HepG2 (cell line): ENCODE results near the gene FCER1G. TPM values are rescaled to one million over a fixed set of nuclear protein-coding genes. Genes with fewer than 3 reads are reported as not detected.
A peak's percentile ranks its signal among the peaks of the same experiment; 100 is the strongest.

Experiments used
- ATAC-seq: fragments of 200-7000 bp; cut with Tn5 transposase; 3 replicates; pipeline ENCODE4 v1.9.1; 2020; ENCODE audit warnings: mild to moderate bottlenecking, moderate library complexity
- BruUV-seq: library from RNA; stranded (reverse); fragments of 400-500 nt; replicated peaks from 2 replicates; lab custom pipeline; 2021; lab: Mats Ljungman, UMichigan
- CTCF ChIA-PET: fragments of 300-600 bp; formaldehyde crosslinking; extraction: SDS; loops from one replicate; lab custom pipeline; 2021; ENCODE audit warnings: low total read pairs, inconsistent platforms, low intra/inter-chr PET ratio; lab: Yijun Ruan, JAX
- POLR2A ChIA-PET: fragments of 350-600 bp; sonication (Branson Sonifier 250); formaldehyde crosslinking; loops from one replicate; lab custom pipeline; 2020; ENCODE audit warnings: antibody characterized with exemption, inconsistent platforms; lab: Yijun Ruan, JAX
- DNase-seq: peaks from one replicate; pipeline ENCODE4 v3.0.0-alpha.2; 2015; ENCODE audit warnings: low spot score
- FAIRE-seq: peaks from 3 replicates; lab custom pipeline; 2011; peaks lifted over from hg19 to GRCh38; lab: Jason Lieb, UNC
- H2AFZ ChIP-seq: one replicate; pipeline ENCODE4 v1.6.1; 2011; ENCODE audit warnings: low read length, inconsistent platforms
- H3K27ac ChIP-seq: fragments of 300-600 bp; 3 replicates; pipeline ENCODE4 v1.8.0; 2011; ENCODE audit warnings: mixed run types, mild to moderate bottlenecking, mixed read lengths, low read length, inconsistent platforms; ENCODE audit not compliant: insufficient read depth; ENCODE audit errors: extremely low read length
- H3K27me3 ChIP-seq, 2 experiments: fragments of 200-600 bp in 1 of 2; 2 replicates in 1 of 2; 3 replicates in 1 of 2; pipeline versions ENCODE4 v1.6.0 to v1.8.0; 2011; ENCODE audit warnings: low read length in 2 of 2, mild to moderate bottlenecking in 2 of 2, moderate library complexity in 2 of 2, inconsistent platforms in 1 of 2; ENCODE audit not compliant: insufficient read depth in 2 of 2, control insufficient read depth in 1 of 2
- H3K36me3 ChIP-seq, 2 experiments: fragments of 200-600 bp in 1 of 2; replicated peaks in 1 of 2; 2 replicates in 1 of 2; 3 replicates in 1 of 2; pipeline versions ENCODE4 v1.5.1 to v1.8.0; 2011; ENCODE audit warnings: low read length in 2 of 2, inconsistent platforms in 1 of 2; ENCODE audit not compliant: insufficient read depth in 2 of 2, control insufficient read depth in 1 of 2
- H3K4me1 ChIP-seq: 2 replicates; pipeline ENCODE4 v1.5.1; 2012; ENCODE audit warnings: low read length, inconsistent platforms; ENCODE audit not compliant: insufficient read depth
- H3K4me2 ChIP-seq: 2 replicates; pipeline ENCODE4 v1.6.0; 2011; ENCODE audit warnings: low read depth, low read length, inconsistent platforms
- H3K4me3 ChIP-seq, 3 experiments: fragments of 200-600 bp in 1 of 3; sonication (generic), shearing (Covaris generic) in 1 of 3; replicated peaks in 1 of 3; 2 replicates each; pipeline ENCODE4 v1.5.1; 2011 to 2016; ENCODE audit warnings: low read length in 3 of 3, inconsistent platforms in 2 of 3, low read depth in 2 of 3, mild to moderate bottlenecking in 2 of 3, control low read depth in 1 of 3, mixed read lengths in 1 of 3; ENCODE audit not compliant: insufficient read depth in 1 of 3
- H3K79me2 ChIP-seq: one replicate; pipeline ENCODE4 v1.6.1; 2011; ENCODE audit warnings: low read length, inconsistent platforms; ENCODE audit not compliant: insufficient read depth
- H3K9ac ChIP-seq: 2 replicates; pipeline ENCODE4 v1.6.0; 2011; ENCODE audit warnings: mild to moderate bottlenecking, low read depth, low read length, inconsistent platforms; ENCODE audit not compliant: insufficient read depth
- H3K9me3 ChIP-seq: 2 replicates; pipeline ENCODE4 v1.5.1; 2012; ENCODE audit warnings: mild to moderate bottlenecking, low read length
- H4K20me1 ChIP-seq: 2 replicates; pipeline ENCODE4 v1.6.0; 2011; ENCODE audit warnings: inconsistent platforms, mild to moderate bottlenecking, low read length, moderate library complexity; ENCODE audit not compliant: insufficient read depth
- ARID4A ChIP-seq: sonication (generic); formaldehyde crosslinking; IDR thresholded peaks from 2 replicates; pipeline ENCODE4 v1.5.0; 2020; ENCODE audit warnings: mild to moderate bottlenecking, missing genetic modification reagents, borderline replicate concordance
- BRD4 ChIP-seq: sonication (generic); formaldehyde crosslinking; IDR thresholded peaks from 2 replicates; pipeline ENCODE4 v1.4.0; 2020; ENCODE audit warnings: missing genetic modification reagents
- NKX3-1 ChIP-seq: sonication (generic); formaldehyde crosslinking; IDR thresholded peaks from 2 replicates; pipeline ENCODE4 v1.5.0; 2020; ENCODE audit warnings: missing genetic modification reagents
- ZNF784 ChIP-seq: sonication (generic); formaldehyde crosslinking; IDR thresholded peaks from 2 replicates; pipeline ENCODE4 v1.5.1; 2020; ENCODE audit warnings: missing genetic modification reagents, mild to moderate bottlenecking, borderline replicate concordance
- WGBS: methylation state at CpG from one replicate; pipeline ENCODE4 v1.1.6; 2017; ENCODE audit warnings: low lambda C conversion rate; 5-methylcytosine and 5-hydroxymethylcytosine counted together
- in situ Hi-C: cut with HindIII; loops from 2 replicates; pipeline ENCODE4 v1.10.0; 2017; ENCODE audit warnings: low pct_unique_long_range_greater_than_20kb; ENCODE audit not compliant: extremely low pct_ligation_motif_present
- intact Hi-C: fragments of 100-400 bp; cut with micrococcal nuclease; formaldehyde crosslinking; loops from one replicate; pipeline ENCODE4 v1.10.0; 2022; ENCODE audit not compliant: unreplicated experiment
- polyA plus RNA-seq, 8 experiments: library from polyadenylated mRNA; depleted of rRNA in 3 of 8; stranded (reverse) in 7 of 8; unstranded in 1 of 8; fragments of >200 nt; fragmentation: Illumina TruSeq in 4 of 8; extraction: Trizol in 4 of 8; gene quantifications; 2 replicates each; pipeline versions ENCODE4 v1.2.1 to v1.2.3, GENCODE V29; 2011 to 2016; ENCODE audit warnings: low read depth in 4 of 8, missing spikeins in 1 of 8, mixed read lengths in 1 of 8; ENCODE audit not compliant: insufficient read depth in 1 of 8
- total RNA-seq, 5 experiments: library from RNA; depleted of rRNA; stranded (reverse); fragments of >200 nt; fragmentation: Illumina TruSeq; extraction: Trizol; gene quantifications; 2 replicates each; pipeline ENCODE4 v1.2.3, GENCODE V29; 2016; ENCODE audit warnings: low read depth in 1 of 5

Gene FCER1G
- total and polyA plus RNA-seq, 2 of the 13 experiments (the other 11 are each of a cell fraction or from before 2014, with no cell fraction given), result 1.3 to 6.4 TPM

- no peak for TF ChIP-seq ZNF784 (CRISPR knock-in tag)
Measured at GRCh38 chr1:161174911-161175310, 40.2 kb upstream of the FCER1G start (continued).

GRCh38 chr1:161175771-161176453 lies 39.2 kb upstream of the FCER1G start:
- TF ChIP-seq NKX3-1 (no peak), BRD4 (no peak), ARID4A (CRISPR knock-in tag) (0 out of 2 replicates have a peak, but pooled peaks have one; percentile 23)
- no peak overlapping the region for H2AFZ ChIP-seq
- in situ Hi-C loops (no loop called here), intact Hi-C loops (no loop called here)
- peaks cover 19% of the 10 kb centered on the region for H3K4me1 ChIP-seq
- TSS peak; percentile 56 for BruUV-seq
- ChIA-PET POLR2A (interaction anchor here (0.9 to 2.1 kb wide), 5 partner anchors 10 to 48 kb away, joined by 4 to 27 read pairs (median 4); partner anchors contain the start of genes ADAMTS4, APOA2, PPOX and UFC1), CTCF (no interaction called here)
- peak overlapping the region; percentile 83 to 92 (median 83); a peak in 4 of 6 replicates for H3K4me3 ChIP-seq
- WGBS, result 98% methylated on average over 10 of the region's 10 CpGs
- FAIRE-seq (no peak), ATAC-seq (no peak), DNase-seq (no peak)
- H3K4me2 ChIP-seq, result peak overlapping the region; percentile 96
- H3K27ac ChIP-seq, result no peak overlapping the region
- no peaks in the 10 kb centered on the region for H4K20me1 ChIP-seq
- no peaks in the 10 kb centered on the region; a peak in 1 of 5 replicates for H3K27me3 ChIP-seq
- peaks cover 5 to 36% of the 10 kb centered on the region in 2 experiments for H3K36me3 ChIP-seq
- H3K79me2 ChIP-seq, result peaks cover 10% of the 10 kb centered on the region
- H3K9ac ChIP-seq, result peak overlapping the region; percentile 84; the same call in 1 of the 2 replicates
- no peaks in the 10 kb centered on the region for H3K9me3 ChIP-seq
